Activated CD4-positive, alpha-beta T cell treated with anti-CD3 and anti-CD28 coated beads, Interleukin-2, amount 50 U/mL, for 16 hours (primary cell): ENCODE data around the gene SLC6A16.
"Not testable (repeated sequence)": the region's sequence is repeated elsewhere in the genome, so short reads cannot be mapped to it uniquely, and the experiment has no call there.

ENCODE experiments used
- DNase-seq: peaks from one replicate; pipeline ENCODE4 v3.0.0-alpha.2; 2020

Gene SLC6A16

DNA sequence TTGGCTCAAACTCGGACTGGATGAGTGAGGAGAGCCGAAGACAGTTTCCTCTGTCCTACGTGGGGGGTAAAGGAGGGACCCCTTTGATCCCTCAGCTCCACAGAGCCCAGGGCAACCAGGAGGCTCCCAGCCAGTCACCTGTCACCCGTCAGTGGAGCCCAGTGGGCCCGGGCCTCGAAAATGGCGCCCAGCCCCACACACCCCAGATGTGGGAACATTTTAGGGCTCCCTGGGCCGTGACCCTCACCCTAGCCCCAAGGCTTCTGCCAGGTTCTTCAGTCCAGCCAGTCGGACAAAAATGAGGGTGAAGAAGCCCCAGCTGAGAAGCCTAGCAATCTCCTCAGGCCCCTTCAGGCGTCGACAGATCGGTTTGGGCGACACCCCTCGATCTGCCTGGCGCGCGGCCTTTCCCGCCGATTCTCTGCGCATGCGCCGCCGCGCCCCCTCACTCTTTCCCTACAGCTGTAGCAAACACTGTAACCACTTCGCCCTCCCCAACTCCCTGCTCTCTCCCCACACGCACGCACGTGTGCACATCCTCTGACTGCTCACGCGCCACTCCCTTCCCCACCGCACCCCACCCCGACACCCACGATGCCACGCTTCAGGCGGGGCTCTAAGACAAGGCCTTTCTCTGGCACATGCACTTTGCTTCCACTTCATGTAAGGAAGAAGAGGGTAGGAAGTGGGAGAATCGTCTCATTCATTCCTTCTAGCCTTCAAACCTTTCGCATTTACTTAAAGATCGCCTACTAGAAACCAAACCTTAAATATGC is at the start of gene SLC6A16:
Gene SLC6A16, minus strand, starts transcription at position 391 of the 776 bp plus-strand sequence. CDS start 13,844 bp downstream, outside the sequence.
- no peak for DNase-seq

DNA sequence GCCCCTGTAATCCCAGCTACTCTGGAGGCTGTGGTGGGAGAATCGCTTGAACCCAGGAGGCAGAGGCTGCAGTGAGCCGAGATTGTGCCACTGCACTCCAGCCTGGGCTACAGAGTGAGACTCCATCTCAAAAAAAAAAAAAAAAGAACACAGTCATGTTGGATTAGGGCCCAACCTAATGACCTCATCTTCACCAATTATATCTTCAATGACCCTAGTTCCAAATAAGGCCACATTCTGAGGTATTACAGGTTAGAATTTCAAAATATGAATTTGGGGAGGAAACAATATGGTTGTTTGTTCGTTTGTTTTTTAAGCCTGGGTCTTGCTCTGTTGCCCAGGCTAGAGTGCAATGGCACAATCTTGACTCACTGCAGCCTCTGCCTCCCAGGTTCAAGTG is 48.2 kb upstream of the SLC6A16 start:
- not testable (repeated sequence) for DNase-seq

DNA sequence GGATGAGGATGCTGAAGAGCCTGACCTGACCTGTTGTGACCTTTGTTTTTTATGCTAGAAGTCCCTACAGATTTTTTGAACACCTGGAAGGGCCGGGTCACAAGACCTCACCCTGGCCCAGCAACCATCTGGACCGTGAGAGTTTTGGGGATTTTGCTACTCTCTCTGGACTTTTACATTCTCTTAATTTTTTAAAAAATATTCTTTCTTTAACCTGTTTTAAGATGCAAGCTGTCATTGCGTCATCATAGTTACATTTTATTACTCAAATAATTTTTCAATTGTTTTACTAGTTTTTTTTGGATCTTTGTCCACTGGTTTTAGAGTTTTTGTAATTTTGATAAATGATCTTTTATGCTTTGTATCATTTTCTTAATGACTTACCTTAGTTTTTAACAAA is 46.2 kb upstream of the SLC6A16 start:
- no peak for DNase-seq

DNA sequence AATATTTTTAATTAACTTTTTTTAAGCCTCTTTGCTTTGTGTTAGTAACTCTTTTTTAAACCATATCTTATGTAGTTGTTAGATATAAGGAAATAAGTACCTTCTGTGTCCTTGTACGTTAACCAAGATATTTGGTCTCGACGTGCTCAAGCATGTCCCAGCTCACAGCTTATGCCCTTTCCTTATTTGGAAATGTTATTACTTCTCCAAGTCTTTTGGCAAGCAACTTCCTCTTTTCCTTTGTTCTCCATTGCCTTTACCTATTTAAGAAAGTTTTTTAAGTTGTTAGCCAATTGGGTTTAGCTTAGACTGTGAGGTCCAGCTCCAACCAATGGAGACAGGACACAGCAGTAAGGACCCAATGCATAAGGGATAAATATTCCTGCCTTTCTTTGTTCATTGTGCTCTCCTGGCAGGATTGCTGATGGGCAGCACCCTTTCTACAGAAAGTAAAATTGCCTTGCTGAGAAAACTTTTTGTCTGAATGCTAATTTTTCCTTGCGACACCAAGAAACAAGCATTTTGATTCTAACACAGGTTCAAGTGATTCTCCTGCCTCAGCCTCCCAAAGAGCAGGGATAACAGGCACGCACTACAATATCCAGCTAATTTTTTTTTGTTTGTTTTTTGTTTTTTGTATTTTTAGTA is 43.8 kb upstream of the SLC6A16 start:
- DNase-seq: no peak

DNA sequence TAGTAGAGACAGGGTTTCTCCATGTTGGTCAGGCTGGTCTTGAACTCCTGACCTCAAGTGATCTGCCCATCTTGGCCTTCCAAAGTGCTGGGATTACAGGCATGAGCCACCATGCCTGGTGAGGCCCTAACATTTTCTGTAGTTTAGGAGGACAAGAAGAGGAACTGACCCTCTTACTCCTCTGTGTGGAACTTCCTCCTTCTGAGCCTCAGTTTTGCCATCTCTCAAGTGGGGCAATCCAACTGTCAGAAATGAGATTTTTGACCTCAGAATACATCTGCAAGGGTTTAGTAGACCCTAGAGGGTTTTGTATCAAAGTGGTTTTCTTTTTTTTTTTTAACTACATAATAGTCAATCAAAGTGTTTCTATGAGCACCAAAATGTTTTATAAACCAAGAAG is 41.1 kb upstream of the SLC6A16 start:
- DNase-seq: no peak

DNA sequence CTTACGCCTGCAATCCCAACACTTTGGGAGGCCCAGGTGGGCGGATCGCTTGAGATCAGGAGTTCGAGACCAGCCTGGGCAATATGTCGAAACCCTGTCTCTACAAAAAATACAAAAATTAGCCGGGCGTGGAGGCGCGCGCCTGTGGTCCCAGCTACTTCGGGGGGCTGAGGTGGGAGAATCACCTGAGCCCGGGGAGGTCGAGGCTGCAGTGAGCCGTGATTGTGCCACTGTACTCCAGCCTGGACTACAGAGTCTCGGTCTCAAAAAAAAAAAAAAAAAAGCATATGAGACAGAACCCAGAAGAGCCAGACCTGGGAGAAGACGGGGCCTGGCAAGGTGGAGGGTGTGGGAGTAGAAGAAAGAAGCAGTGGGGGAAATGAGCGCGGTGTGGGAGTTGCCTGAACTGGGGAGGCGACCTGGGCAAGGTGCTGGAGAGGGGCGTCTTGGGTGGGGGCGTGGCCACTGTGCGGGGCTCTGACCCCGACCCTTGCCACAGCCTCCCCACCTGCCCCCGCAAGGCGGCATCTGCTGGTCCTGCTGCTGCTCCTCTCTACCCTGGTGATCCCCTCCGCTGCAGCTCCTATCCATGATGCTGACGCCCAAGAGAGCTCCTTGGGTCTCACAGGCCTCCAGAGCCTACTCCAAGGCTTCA is 39.2 kb upstream of the SLC6A16 start:
- no peak for DNase-seq

DNA sequence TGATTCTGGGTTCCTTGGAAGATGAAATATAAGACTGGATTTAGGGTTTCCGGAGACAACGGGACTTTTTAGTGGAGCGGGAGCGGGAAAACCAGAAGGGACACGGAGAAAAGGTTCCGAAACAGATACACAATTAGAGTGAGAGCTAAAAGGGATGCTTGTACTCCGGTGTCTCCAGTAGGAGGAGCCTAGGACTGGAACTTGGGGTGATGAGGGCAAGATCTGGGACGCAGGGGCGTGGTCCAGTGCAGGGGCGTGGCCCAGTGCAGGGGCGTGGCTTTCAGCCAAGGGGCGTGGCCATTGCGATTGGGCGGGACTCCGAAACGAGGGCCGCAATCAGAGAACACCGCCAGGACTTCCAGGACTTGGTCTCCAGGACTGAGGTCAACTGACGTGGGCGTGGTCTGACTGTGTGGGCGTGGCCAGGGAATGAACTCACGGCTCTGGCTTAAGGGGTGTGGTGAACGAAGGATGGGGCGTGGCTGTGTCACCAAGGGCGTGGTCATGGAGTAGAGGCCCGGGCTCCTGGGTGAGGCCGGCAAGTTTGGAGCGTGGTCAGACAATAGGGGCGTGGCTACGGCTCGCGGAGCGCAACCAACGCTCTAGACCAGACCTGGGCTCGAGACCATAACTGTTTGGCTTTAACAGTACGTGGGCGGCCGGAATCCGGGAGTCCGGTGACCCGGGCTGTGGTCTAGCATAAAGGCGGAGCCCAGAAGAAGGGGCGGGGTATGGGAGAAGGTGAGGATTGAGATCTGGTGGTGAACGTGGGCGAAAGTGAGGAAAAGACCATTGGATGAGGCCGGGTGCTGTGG is 38.5 kb upstream of the SLC6A16 start, which contains the start of gene DKKL1:
Gene DKKL1, plus strand, starts transcription at position 610 of the 815 bp plus-strand sequence. Its CDS starts 122 bp downstream, at position 732.
- DNase-seq: peak; percentile 82

DNA sequence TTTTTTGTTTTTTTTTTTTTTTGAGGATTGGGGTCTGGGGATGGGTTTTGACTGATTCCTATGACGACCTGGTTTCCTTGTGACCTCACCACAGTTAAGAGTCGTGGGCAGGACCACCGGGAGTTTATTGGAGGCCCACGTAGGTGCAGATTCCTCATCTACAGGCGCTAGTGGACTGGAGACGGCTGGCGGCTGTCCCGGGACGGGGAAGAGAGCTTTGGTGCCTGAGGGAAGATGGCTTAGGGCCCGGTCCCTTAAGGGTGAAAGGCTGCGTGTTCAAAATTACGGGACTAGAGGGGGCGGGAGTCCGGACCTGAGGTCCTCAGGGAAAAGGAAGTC is 37.9 kb upstream of the SLC6A16 start:
- no peak for DNase-seq

DNA sequence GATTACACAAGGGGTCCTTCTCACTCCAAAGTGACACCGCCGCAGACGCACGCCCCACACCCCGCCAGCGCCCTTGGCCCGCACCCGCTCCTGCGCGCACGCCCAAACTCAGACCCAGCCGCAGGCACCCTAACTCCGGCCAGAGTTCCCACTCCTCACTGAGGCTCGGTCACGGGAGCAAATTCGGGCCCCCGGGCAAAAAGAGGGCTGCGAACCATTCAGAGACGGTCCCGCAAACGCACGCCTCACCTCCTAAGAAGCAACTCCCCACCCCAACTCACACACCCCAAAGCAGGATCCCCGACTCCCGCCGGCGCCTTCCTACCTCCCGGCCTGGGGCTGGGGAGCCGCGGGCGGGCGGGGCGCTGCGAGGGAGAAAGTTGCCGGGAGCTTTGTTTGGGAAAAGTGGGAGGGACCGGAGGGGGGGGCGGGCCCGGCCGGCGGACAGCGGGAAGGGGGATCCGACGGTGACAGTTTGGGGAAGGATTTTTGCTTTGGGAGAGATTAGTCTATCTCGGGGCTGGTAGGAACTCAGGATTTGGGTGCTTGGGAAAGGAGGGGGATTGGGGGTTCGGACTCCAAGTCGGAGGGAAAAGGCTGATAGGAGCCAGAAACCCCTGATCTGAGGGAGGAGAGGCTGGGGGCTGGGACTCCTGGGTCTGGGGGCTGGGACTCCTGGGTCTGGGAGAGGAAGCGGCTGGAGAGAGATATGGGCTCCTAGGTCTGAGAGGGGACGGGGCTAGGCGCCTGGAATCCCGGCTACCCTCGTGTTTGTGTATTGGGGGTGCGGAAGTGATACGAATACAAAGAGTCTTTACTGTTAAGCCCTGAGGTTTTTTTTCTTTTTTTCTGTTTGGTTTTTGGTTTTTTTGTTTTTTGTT is 37.3 kb upstream of the SLC6A16 start, which contains the start of gene TEAD2:
Gene TEAD2, minus strand, starts transcription at position 369 of the 881 bp plus-strand sequence. CDS start 2,341 bp downstream, outside the sequence.
- no peak for DNase-seq

DNA sequence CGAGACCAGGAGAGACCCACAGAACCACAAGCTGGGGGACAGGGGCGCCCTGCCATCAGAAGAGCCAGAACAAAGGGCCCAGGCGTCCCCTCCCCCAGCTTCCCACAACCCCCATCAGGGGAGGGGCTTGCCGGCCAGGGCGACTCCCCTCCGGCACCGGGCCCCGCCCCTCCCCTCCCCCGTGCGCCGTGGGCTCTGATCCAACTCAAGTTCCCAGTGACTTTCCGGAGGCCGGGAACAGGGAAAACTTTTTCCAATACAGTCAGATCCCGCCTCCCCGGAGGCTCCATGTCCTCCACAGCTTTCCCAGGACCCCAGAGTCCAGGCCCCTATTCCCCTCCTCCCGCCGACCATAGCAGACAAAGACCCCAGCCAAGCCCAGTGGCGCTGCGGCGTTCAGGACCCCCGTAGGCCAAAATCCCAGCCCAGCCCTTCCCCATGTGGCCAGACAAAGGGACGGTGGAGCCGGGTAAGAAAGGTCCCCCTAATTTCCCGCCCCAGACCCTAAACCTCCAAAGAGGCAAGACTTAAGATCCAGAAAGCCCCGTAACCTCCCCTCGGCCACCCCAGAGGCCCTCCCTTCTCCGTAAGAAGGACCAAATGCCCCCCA is 36.6 kb upstream of the SLC6A16 start:
- DNase-seq: no peak

DNA sequence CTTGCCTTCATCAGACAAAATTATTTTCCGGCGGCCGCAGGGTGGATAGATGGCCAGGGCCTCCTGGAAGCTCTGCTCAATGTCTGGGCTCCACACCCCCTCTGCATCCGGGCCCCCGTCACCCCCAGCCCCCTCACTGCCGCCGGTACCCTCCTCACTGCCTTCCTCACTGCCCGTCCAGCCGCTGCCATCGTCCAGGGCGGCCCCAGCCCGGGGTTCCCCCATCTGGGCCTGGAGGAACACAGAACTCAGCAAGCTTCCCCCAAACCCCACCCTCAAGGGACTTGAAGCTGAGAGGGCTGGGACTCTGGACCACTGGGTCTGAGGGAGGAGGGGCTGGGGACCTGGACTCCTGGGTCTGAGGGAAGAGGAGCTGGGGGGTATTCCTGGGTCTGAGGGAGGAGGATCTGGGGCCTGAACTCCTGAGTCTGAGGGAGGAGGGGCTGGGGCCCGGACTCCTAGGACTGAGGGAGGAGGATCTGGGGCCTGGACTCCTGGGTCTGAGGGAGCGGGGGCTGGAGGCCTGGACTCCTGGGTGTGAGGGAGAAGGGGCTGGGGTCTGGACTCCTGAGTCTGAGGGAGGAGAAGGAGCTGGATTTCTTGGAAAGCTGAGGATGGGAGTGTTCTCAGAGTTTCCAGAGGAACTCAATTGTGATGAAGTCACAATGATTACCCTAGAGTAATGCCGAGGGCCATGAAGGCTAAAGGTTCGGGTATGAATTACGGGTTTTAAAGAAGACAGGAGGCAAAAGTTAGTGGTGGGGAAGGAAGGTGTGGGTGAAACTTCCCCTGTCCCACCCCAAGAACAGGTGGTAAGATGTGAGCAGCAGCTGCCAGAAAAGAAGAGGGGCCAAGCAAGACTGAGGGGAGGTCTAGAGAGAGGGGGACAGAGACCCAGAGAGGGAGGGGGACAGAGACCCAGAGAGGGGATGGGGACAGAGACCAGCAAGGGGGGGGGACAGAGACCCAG is 35.1 kb upstream of the SLC6A16 start:
- no peak for DNase-seq

DNA sequence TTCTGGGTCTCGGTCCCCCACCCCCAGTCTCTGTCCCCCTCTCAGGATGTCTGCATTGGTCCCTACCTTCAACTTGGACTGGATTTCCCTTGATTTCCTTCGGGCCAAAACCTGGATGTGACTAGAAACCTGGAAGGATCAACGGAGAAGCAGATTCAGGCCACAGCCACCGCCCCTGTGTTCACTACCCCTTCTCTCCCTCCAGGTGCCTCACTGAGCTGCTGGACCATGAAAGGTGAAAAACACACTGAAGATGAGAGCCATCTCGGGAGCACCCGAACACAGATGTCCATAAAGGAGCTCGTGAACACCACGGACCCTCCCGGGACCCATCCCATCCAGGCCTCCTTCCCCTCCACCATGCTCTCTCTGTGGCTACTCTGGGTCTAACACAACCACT is 32.2 kb upstream of the SLC6A16 start:
- no peak for DNase-seq

DNA sequence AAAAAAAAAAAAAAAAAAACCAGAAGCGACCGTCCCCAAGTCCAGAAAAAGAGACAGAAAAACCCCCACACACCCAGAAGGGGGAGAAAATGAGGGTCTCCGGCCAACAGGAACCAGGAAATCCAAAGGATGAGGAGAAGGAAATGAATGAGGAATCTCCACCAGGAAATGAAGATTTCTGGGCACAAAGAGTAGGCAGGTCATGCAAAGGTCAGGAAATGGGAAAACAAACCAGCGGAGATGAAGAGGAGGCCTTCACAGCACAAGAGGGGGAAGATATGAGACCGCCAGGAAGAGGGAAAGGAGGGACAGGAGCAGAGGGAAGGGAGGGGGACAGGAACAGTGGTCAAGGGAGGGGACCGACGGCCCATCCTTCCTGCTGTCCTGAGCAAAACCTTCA is 31.4 kb upstream of the SLC6A16 start:
- no peak for DNase-seq

DNA sequence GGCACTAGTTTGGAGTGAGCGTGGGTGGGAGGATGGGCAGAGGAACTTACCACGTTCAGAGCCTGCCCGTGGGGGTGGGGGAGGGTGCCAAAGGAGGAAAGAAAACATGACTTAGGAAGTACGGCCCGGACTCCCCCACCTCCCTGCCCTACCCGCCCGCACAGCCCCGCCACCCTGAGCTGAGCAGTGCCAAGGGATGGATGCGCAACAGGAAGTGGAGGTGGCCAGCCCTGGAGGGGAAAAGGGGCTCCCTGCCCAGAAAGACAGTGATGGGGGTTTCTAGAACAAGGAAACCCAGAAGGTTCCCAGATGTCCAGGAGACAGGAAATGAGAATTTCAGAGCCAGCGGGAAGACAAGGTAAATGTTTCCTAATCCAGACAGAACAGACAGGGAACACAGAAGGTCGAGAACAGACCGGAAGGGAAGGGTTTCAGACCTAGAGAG is 30.9 kb upstream of the SLC6A16 start:
- DNase-seq: no peak

DNA sequence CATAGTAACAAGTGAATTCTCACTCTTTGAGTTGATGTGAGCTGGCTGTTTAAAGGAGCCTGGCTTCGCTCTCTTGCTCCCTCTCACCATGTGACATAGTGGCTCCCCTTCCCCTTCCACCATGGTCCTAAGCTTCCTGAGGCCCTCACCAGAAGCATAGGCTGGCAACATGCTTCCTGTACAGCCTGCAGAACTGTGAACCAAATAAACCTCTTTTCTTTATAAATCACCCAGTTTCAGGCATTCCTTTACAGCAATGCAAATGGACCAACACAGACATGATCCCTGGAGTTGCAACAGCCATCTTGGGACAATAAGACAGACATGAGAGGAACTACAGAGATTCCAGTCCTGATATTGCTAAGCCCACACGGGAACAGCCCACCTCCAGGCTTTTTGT is 24.6 kb upstream of the SLC6A16 start:
- DNase-seq: no peak

DNA sequence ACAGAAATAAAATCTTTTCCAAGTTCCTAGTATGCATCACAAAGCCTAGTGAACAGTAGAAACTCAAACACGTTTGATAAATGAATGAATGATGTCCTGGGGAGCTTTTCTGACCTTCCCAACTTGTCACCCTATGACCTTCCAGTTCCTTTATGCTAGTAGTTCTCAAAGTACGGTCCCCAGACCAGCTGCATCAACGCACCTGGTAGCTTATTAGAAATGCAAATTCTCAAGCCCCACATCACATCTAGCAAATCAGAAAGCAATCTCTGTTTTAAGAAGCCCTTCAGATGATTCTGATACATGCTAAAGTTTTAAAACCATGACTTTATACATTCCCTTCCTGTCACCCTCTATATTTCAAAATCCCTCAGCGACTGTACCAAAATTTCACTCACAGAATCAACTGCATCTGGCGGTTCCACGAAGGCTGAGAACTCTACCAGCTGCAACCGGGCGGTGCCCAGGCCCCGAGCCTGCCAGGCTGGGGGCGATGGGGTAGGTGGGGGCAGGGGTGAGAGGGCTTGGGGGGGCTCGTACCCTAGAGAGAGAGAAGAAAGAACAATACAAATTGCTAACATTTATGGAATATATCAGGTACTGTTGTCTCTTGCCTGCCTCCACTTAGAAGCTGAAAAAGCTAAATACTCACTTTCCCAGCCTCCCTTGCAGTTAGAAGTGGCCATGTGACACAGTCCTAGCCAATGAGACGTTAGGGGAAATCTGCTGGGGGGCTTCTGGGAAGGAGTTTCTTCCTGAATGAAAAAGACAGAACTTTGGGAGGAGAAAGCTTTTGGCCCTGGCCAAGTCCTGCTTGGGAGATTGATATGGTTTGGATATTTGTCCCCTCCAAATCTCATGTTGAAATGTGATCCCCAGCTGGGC is 23.6 kb upstream of the SLC6A16 start:
- DNase-seq: no peak

DNA sequence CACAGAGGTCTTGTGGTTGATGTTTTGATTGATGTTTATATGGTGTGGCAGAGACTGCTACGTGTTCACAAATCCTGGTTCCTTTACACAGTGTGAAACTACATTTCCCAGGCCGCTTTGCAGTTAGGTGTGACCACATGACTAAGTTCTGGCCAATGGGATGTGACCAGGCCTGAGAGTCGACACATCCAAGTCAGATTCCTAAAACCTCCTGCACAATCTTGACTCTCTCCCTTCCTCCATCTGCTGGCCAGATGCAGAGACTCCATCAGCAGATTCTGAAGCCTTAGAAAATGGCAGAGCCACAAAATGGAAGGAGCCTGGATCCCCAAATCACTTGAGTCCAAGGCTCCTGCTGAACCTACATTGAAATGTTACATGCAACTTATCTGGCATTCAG is 22.8 kb upstream of the SLC6A16 start:
- peak; percentile 34 for DNase-seq

DNA sequence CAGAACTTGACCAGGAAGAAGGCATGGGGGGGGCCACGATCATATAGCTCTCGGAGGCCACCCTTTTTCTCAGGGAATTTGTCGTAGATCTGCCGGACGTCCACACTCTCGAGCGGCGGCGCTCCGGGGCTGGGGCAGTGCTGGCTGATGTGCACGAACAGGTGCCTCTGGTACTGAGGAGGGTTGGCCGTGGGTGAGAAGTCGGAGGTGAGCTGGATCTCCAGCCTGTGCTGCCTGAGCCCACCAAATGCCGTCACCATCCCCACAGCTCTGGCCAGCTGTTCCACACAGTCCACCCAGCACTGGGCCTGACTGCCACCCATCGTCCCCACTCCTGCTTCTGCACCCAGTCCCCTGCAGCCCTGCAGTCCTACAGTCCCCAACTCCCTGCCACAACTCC is 22.2 kb upstream of the SLC6A16 start:
- no peak for DNase-seq
